Measurements from ENCODE around the gene FLT3. TPM values are rescaled to one million over a fixed set of nuclear protein-coding genes. Genes with fewer than 3 reads are reported as not detected.
"Not testable (repeated sequence)": the region's sequence is repeated elsewhere in the genome, so short reads cannot be mapped to it uniquely, and the experiment has no call there.

FLT3 gene
- under 1 TPM; 0.38 to 0.65 TPM for total RNA-seq
- long read RNA-seq, donor 1, partial matches to known transcripts = 1 of 1 reads
- long read RNA-seq, donor 1, other reads (novel, unspliced or antisense) = 0 of 1 reads
- long read RNA-seq, donor 2 = 0 reads

DNA sequence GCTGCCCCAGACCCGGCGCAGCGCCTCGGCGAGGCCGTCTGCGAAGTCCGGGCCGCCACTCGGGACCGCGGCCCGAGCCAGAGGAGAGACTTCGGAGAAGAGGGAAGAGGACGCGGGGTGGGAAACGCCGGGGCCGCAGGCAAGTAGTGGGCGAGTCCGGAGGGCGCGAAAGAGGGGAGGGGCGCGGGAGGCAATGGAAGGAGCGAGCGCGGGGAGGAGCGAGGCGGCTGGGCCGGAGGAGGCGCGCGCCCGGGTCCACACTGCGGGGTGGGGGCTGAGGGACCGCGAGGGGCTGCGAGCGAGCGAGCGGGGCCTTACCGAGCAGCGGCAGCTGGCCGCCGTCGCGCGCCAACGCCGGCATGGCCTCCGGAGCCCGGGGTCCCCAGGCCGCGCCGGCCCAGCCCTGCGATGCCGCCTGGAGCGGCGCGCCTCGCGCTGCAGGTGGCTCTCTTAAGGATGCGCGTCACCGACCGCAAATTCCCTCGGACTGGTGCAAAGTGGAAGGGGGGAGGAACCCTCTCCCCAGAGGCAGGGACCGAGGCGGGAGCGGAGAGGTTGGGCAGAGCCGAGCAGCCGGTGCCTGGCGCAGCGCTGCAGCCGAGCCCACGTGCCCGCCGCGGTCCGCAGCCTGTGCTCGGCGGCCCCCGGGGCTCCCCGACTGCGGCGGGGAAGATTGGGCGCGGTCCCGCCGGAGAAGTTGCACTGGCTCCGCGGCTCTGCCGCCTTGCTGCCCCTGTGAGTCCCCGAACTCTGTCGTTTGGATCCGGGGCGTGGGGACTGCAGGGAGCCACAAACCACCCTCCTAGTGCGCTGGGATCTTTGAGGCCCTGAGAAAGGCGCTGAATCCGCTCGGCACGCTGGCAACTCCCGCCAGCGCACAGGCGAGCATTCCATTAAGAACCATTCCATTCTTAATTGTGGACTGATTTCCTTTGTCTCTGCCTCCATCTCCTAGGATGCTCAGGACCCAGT is at the start of gene FLT3:
Gene FLT3 (minus strand): TSS at position 427 of the 972 bp plus-strand sequence. CDS start 66 bp downstream, at position 361.
- DNase-seq (ENCODE audit: low spot score) = peak; percentile 82
- intact Hi-C loops (cut with DNase I) = no loop called here

DNA sequence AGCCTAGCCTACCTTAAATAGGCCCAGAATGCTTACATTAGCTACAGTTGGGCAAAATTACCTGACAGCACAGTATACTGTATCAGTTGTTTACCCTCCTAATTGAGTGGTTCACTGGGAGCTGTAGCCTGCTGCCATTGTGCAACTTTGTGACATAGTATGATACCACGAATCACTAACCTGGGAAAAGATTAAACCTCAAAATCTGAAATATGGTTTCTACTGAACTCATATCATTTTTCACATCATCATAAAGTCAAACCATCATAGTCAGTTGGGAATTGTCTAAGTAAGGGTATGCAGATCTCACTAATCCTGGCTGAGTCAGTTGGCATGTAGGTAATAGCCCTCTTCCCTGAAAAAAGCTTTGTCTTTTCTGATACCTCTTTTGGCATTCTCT is 47.1 kb upstream of the FLT3 start:
- no peak for DNase-seq (ENCODE audit: low spot score)
- intact Hi-C loops (cut with DNase I) = no loop called here

DNA sequence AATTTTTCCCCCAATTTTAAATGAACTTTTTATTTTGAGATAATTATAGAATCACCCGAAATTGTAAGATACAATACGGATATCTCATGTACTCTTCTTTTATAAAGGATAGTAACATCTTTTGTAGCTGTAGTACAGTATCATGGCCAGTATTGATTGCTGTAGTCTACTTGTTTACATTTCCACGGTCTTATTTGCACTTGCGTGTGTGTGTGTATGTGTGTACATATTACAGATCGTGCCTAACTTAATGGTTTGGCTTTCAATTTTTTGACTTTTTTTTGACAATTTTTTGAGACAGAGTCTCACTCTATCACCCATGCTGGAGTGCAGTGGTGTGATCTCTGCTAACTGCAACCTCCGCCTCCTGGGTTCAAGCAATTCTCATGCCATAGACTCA is 44.7 kb upstream of the FLT3 start:
- intact Hi-C loops (cut with DNase I) = no loop called here
- DNase-seq (ENCODE audit: low spot score) = no peak

DNA sequence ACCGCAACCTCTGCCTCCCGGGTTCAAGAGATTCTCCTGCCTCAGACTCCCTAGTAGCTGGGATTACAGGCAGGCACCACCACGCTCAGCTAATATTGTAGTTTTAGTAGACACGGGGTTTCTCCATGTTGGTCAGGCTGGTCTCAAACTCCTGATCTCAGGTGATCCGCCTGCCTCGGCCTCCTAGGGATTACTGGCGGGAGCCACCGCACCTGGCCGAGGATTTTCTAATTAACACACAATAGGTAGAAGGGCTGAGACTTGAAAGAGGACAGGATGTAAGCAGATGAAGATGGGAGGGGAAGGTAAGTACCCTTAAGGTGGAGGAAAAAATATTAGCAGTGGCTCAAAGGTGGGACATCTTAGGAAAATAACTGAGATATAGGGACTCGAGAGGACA is 41.2 kb upstream of the FLT3 start:
- intact Hi-C loops (cut with DNase I); DNase-seq (ENCODE audit: low spot score): not testable (repeated sequence)

DNA sequence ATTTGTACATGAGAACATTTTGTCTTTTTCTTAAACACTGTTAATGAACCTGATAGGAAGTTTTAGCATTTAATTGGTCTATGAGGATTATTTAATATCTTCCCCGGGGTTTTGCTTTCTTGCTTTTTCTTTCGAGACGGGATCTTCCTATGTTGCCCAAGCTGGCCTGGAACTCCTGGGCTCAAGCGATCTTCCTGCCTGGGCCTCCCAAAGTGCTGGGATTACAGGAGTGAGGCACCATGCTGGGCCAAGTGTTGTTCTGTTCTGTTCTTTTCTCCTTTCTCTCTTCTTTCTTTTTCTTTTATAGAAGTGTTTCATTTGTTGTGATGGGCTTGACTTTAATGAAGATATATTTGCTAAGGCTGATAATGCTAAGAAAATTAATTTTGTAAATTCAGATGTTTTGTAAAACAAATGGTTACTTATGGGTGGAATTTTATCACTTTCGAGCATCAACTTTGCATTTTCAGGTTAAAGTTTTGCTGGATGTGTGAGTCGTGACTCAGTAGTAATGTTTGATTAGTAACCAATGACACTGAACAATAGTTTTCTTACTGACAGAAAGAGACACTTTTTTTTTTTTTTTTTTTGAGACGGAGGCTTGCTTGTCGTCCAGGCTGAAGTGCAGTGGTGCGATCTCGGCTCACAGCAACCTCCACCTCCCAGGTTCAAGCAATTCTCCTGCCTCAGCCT is 40.2 kb upstream of the FLT3 start:
- DNase-seq (ENCODE audit: low spot score) = no peak
- intact Hi-C loops (cut with DNase I) = no loop called here

DNA sequence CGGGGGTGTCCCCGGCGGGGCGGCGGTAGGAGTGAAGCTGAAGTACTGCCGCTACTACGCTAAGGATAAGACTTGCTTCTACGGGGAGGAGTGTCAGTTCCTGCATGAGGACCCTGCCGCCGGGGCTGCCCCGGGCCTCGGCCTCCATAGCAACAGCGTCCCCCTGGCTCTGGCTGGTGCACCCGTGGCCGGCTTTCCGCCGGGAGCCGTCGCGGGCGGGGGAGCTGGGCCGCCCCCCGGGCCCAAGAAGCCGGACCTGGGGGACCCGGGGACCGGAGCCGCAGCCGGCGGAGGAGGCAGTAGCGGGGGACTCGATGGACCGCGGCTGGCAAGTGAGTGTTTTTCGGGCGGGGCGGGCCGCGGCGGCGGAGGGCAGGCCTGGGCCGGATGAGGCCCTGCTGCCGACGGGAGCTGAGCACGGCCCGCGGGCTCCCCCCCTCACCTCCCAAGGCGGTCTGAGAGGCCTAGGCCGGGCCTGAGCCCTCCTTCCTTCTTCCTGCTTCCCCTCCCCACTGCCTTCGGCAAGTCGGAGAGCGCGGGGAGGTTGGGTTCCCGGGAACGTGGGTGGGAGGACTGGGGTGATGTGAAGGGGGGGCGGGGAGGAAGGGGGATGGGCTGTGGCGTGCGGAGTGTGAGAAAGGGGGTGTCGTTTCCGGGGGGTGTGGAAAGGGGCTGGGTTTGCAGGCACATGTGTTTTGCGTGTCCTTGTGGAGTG is 38.5 kb upstream of the FLT3 start:
- DNase-seq (ENCODE audit: low spot score) = peak; percentile 94
- intact Hi-C loops (cut with DNase I) = no loop called here

DNA sequence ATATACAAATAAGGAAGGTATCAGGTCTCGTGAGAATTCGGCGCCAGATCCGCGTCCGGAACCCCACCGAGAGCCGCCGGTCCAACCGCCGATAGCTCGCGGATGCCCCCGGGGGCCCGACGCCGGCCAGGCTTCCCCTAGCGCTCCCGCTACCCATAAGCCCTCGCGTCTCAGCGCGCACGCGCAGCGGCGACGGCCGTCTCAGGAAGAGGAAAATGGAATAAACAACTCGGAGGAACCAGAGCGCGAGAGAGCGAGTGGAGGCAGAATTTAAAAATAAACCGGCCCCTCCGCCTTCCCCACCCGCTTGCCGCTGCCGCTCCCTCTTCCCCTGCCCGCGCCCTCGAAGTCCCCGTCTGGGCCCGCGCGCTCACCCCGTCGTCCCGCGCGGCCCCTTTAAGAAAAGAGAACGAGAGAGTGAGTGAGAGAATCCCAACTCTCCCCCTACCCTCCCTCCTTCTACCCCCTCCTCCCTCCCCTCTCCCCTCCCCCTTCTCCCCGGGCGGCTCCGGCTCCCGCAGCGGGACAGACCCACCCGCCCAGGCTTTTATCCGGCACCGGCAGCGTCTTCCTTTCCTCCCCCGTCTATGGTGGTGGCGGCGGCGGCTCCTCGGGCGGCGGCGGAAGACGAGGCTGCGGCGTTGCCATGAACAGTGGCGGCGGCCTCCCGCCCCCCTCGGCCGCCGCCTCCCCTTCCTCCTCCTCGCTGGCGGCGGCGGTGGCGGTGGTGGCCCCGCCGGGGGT is 37.8 kb upstream of the FLT3 start, which contains the start of gene PAN3:
Gene PAN3 (plus strand): TSS at position 534 of the 744 bp plus-strand sequence. CDS start 113 bp downstream, at position 647.
- DNase-seq (ENCODE audit: low spot score) = peak; percentile 98
- intact Hi-C loops (cut with DNase I) = no loop called here

DNA sequence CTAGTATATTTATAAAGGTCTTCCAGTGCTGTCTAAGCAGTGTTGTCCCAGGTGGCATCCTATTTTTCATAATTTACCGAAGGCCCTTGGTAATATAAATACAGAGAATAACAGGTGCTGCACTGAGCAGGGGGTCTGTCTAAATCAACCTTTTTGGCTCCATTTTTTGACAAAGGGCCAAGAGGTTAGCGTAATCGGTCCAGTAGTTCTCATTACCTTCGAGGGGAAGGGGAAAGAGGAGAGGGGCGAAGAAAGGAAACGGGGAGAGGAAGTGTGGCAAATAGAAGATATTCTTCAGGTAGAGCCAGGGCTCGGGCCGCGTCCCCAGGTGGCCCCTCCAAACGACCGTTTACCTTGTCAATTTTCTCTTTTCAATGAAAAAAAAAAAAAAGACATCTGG is 37.2 kb upstream of the FLT3 start:
- intact Hi-C loops (cut with DNase I) = loop anchor here in 1 of 2 donors (1.0 kb wide), 1 partner anchor 14 kb away; no protein-coding TSS in a partner anchor
- DNase-seq (ENCODE audit: low spot score) = no peak

DNA sequence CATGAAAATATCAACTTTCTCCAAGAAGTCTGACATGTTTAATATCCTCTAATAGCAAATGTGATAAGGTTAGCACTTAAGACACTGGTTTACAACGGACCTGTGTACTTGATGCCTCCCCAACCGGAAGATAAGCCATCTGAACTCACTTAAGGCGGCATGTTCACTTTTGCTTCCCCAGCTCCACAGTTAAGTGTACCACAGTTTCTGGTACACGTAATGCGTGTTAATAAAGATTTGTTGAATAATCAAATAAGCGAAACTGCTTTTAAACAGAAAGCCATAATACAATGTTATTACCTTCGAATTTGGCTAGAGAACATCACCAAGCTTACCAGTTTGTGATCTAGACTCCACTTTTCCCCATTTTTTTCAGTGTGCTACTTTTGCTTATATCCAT is 36.5 kb upstream of the FLT3 start:
- intact Hi-C loops (cut with DNase I) = loop anchor here in 1 of 2 donors (1.0 kb wide), 1 partner anchor 14 kb away; no protein-coding TSS in a partner anchor
- no peak for DNase-seq (ENCODE audit: low spot score)

DNA sequence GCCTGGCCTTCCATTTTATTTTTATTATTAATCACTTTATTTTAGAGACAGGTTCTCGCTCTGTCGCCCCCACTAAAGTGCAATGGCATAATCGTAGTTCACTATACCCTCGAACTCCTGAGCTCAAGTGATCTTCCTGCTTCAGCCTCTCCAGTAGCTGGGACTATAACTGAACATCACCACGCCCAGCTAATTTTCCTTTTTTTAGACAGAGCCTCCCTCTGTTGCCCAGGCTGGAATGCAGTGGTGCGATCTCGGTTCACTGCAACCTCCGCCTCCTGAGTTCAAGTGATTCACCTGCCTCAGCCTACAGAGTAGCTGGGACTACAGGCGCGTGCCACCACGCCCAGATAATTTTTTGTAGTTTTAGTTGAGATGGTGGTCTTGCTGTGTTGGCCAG is 31.3 kb upstream of the FLT3 start:
- DNase-seq (ENCODE audit: low spot score) = no peak
- intact Hi-C loops (cut with DNase I) = no loop called here

DNA sequence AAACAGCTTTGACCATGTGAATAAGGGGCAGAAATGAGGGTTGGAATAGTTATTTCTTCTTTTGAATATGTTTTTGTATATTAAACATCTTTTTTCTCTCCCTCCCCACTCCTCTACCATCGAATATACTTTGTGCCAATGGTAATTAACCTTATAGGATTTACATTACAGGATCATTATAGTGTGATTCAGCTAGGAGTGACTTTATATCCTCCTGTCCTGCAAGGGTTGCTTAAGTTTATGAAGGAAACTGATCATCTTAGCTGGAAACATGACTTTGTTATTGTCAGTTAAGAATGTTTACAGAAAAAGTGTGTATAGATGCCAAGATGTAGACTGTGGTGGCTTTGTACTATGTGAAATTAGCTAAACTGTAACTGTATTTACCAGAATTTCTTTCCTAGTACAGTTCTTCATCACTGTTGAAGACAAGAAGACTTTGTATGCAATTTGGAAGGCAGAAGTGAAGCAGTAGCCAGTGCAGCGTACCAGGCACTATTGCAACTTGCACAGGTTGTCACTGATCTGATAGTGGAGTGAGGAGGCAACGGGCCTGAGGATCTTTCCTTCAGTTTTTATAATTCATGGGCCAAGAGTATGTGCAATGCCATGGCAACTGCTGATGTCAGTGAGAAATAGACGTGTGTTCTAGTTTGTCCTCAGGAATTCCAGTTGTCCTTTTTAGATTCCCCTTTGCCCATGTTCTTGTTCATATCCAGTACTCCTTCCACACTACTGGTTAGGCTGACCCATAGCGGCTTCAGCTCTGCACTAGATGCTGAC is 29.7 kb upstream of the FLT3 start:
- intact Hi-C loops (cut with DNase I) = no loop called here
- no peak for DNase-seq (ENCODE audit: low spot score)

DNA sequence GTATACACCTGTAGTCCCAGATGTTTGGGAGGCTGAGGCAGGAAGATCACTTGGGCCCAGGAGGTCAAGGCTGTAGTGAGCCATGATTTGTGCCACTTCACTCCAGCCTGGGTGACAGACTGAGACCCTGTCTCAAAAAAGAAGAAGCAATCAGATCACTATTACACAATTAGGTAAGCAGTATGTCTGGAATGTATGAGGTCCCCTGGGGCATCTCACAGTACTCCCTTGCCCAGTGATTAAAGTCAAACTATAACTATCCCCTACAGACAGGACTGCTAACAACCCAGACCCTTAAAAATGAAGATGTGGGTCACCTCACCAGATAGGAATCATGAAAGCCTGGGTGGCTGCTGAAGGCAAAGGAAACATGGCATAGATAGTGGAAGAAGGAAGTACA is 28.6 kb upstream of the FLT3 start:
- no peak for DNase-seq (ENCODE audit: low spot score)
- intact Hi-C loops (cut with DNase I) = no loop called here

DNA sequence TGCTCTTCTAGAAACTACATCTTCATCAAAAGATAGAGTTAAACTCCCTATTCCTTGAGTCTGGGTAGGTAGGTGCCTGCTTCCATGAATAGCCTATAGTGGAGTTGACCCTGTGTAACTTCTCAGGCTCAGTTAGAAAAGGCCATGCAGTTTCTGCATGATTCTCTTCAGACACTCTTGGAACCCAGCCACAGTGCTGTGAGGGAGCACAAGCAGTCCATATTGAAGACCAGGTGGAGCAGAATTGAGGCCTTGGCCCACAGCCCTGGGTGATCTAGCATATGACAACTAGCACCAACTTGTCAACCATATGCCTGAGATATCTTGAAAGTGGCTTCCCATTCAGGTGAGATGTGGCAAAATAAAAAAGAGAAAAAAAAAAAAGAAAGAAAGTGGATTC is 27.7 kb upstream of the FLT3 start:
- intact Hi-C loops (cut with DNase I) = no loop called here
- DNase-seq (ENCODE audit: low spot score) = no peak

DNA sequence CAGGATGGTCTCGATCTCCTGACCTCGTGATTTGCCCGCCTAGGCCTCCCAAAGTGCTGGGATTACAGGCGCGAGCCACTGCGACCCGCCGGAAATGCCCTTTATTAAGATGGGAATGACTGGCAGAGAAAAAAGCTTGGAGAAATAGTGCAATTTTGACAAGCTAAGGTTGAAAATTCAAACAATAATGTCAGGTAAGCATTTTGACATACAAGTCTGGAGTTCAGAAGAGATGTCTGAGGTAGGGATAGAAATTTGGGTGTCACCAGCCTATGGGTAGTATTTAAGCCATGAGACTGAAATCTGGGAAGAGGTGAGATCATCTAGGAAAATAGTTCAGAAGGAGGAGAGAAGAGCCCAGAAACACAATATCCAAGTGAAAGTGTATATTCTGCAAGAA is 20.8 kb upstream of the FLT3 start:
- DNase-seq (ENCODE audit: low spot score) = no peak
- intact Hi-C loops (cut with DNase I) = no loop called here

DNA sequence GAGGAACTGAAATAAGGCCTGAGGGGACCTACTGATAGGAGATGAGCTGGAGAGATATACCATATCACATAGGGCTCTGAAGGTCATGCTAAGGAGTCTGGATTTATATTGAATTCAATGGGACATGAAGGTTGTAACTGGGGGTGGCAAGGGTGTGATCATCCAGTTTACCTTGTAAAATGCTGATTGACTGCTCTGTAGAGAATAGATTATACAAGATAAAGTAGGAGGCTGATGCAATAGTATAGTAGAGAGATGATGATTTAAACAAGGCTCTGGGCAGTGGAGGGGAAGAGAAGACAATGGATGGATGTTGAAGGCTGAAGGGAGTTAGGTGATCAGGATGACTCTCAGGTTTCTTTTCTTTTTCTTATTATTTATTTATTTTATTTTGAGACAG is 19.9 kb upstream of the FLT3 start:
- intact Hi-C loops (cut with DNase I) = no loop called here
- DNase-seq (ENCODE audit: low spot score) = no peak

DNA sequence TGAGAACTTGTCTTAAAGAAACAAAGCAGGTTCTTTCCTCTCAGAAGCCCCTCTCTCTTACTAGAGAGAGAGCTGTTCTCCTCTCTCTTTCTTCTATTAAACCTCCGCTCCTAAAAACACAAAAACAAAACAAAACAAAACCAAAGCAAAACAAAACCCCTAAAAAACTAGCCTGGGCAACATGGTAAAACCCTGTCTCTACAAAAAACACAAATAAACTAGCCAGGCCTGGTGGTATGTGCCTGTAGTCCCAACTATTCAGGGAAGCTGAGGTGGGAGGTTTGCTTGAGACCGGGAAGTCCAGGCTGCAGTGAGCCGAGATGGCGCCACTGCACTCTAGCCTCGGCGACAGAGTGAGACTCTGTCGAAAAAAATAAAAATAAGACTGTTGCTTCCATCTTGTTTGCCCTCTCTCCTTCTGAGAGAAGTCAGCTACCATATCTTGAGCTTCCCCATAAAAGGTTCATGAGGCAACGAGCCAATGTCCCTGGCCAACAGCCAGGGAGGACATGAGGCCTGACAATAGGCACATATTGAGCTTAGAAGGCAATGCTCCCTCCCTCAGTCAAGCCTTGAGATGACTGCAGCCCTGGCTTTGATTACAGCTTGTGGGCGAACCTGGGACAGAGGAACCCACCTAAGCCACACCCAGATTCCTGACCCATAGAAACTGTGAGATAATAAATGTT is 17.5 kb upstream of the FLT3 start:
- no peak for DNase-seq (ENCODE audit: low spot score)
- intact Hi-C loops (cut with DNase I) = no loop called here

DNA sequence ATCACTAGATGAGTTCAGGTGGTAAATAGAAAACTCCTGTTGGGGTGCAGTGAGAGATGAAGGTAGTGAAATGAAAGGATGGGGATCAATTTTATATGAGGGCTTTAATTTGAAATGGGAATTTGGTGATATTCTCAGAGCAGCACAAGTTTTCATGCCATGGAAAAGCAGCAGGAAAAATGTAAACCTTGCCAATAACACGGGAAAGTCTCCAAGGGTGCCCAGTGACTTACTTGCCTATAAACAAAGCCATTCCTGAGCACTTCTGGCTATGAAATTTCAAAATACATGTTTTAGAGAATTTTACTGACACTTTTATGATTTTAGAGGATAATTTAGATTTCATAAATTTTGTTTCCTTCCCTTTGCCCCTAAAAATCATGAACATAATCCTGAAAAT is 16.4 kb upstream of the FLT3 start:
- intact Hi-C loops (cut with DNase I) = no loop called here
- no peak for DNase-seq (ENCODE audit: low spot score)

DNA sequence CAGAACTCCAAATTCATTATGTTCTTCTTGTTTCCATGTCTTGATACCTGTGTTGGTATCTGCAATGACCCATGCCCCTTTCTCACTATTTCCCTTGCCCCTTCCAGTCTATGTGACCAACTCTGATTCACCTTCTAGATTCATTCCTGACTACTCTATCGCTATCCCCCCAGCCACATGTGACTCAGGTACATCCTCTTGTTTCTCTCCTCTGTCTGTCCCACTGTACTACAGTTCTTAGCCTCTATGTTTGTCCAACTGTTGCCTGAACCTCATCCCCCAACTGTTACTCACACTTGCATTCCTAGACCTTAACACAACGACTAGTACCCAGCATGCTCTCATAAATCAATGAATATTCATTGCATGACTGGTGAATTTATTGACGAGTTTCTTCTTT is 10.0 kb upstream of the FLT3 start:
- intact Hi-C loops (cut with DNase I) = no loop called here
- no peak for DNase-seq (ENCODE audit: low spot score)
